Activated CD4-positive, alpha-beta memory T cell treated with anti-CD3 and anti-CD28 coated beads, Interleukin-2, amount 10 ng/mL, durations not matched to agents 7 days and 5 days (primary cell): Measurements from ENCODE around the gene CKAP2. TPM values are rescaled to one million over a fixed set of nuclear protein-coding genes. Genes with fewer than 3 reads are reported as not detected.
"Not testable (repeated sequence)": the region's sequence is repeated elsewhere in the genome, so short reads cannot be mapped to it uniquely, and the experiment has no call there.

Source experiments
- CTCF ChIA-PET: fragments of 350-600 bp; sonication (Branson Sonifier 250); formaldehyde crosslinking; loops from one replicate; lab custom pipeline; 2021; ENCODE audit warnings: antibody characterized with exemption, inconsistent platforms; lab: Charles Lee
- POLR2A ChIA-PET: fragments of 350-600 bp; sonication (Branson Sonifier 250); formaldehyde crosslinking; loops from one replicate; lab custom pipeline; 2021; ENCODE audit warnings: antibody characterized with exemption; lab: Charles Lee
- DNase-seq: peaks from one replicate; pipeline ENCODE4 v3.0.0-alpha.2; 2020
- H3K27ac Mint-ChIP-seq: one replicate; pipeline ENCODE4 v1.8.0; 2021; ENCODE audit warnings: mild to moderate bottlenecking, mixed read lengths
- H3K27me3 Mint-ChIP-seq: one replicate; pipeline ENCODE4 v1.8.0; 2021; ENCODE audit warnings: mixed read lengths
- H3K36me3 Mint-ChIP-seq: one replicate; pipeline ENCODE4 v1.8.0; 2021; ENCODE audit warnings: low read depth, mixed read lengths
- H3K4me1 Mint-ChIP-seq: one replicate; pipeline ENCODE4 v1.8.0; 2021; ENCODE audit warnings: mixed read lengths
- H3K4me3 Mint-ChIP-seq: one replicate; pipeline ENCODE4 v1.8.0; 2021; ENCODE audit warnings: mild to moderate bottlenecking, mixed read lengths
- H3K9me3 Mint-ChIP-seq: one replicate; pipeline ENCODE4 v1.8.0; 2021; ENCODE audit warnings: mixed read lengths
- total RNA-seq, 2 experiments: library from RNA; stranded (reverse); gene quantifications; one replicate each; pipeline ENCODE4 v1.2.3, GENCODE V29; 2021

The CKAP2 gene
- total RNA-seq, 2 experiments from 2014 or later = 81.8 to 83.7 TPM

- POLR2A ChIA-PET, CTCF ChIA-PET, DNase-seq, H3K4me3 Mint-ChIP-seq, H3K27ac Mint-ChIP-seq, H3K27me3 Mint-ChIP-seq, H3K4me1 Mint-ChIP-seq: not testable (repeated sequence)
- Mint-ChIP-seq H3K36me3 (peaks cover 15% of the 10 kb centered on the region), H3K9me3 (peaks cover 11% of the 10 kb centered on the region)
These were observed 55.0 kb downstream of the CKAP2 start for GRCh38 chr13:52510221-52510797.

- H3K27me3 Mint-ChIP-seq, CTCF ChIA-PET, DNase-seq, H3K4me1 Mint-ChIP-seq, H3K4me3 Mint-ChIP-seq, POLR2A ChIA-PET, H3K27ac Mint-ChIP-seq: not testable (repeated sequence)
- peaks cover 15% of the 10 kb centered on the region for H3K36me3 Mint-ChIP-seq
- peaks cover 11% of the 10 kb centered on the region for H3K9me3 Mint-ChIP-seq
These were observed 56.3 kb downstream of the CKAP2 start for GRCh38 chr13:52511598-52511997.

GRCh38 chr13:52513957-52514596 lies 58.8 kb downstream of the CKAP2 start:
- H3K4me1 Mint-ChIP-seq, POLR2A ChIA-PET, CTCF ChIA-PET, H3K4me3 Mint-ChIP-seq, H3K27me3 Mint-ChIP-seq: not testable (repeated sequence)
- H3K27ac Mint-ChIP-seq = peak overlapping the region; percentile 76
- peaks cover 11% of the 10 kb centered on the region for H3K9me3 Mint-ChIP-seq
- H3K36me3 Mint-ChIP-seq = peaks cover 15% of the 10 kb centered on the region
- peak; percentile 78 for DNase-seq

- H3K9me3 Mint-ChIP-seq, H3K36me3 Mint-ChIP-seq, DNase-seq, CTCF ChIA-PET, H3K4me1 Mint-ChIP-seq, H3K4me3 Mint-ChIP-seq, H3K27ac Mint-ChIP-seq, POLR2A ChIA-PET: not testable (repeated sequence)
- H3K27me3 Mint-ChIP-seq = peaks cover 20% of the 10 kb centered on the region
These were observed 68.0 kb downstream of the CKAP2 start for GRCh38 chr13:52523323-52523722.

Other genes with a start within 250 kb of the CKAP2 start
- under 1 TPM; 0.23 to 0.28 TPM for gene THSD1, start 49.3 kb upstream of the CKAP2 start, total RNA-seq
- gene VPS36, start 4.8 kb upstream of the CKAP2 start, total RNA-seq = 10 to 100 TPM; 41.8 to 43.4 TPM
- 1 to 10 TPM; 8.9 to 9.3 TPM for gene HNRNPA1L2, start 187.0 kb downstream of the CKAP2 start, total RNA-seq
- gene SUGT1, start 197.4 kb downstream of the CKAP2 start, total RNA-seq = 10 to 100 TPM; 50.1 to 51.7 TPM